Measurements from ENCODE around the gene SACS.
"Not testable (repeated sequence)": the region's sequence is repeated elsewhere in the genome, so short reads cannot be mapped to it uniquely, and the experiment has no call there.

SACS gene

GRCh38 chr13:23354520-23354919, 79.0 kb downstream of the SACS start:
- DNase-seq, result no peak

- no peak for DNase-seq
Observed at GRCh38 chr13:23352161-23352560, 81.3 kb downstream of the SACS start.

- no peak for DNase-seq
Observed at GRCh38 chr13:23350009-23350408, 83.5 kb downstream of the SACS start.

GRCh38 chr13:23349161-23349897, 84.2 kb downstream of the SACS start:
- DNase-seq, result no peak

GRCh38 chr13:23348262-23349127, 85.0 kb downstream of the SACS start:
- DNase-seq, result no peak

GRCh38 chr13:23347601-23348000, 85.9 kb downstream of the SACS start:
- DNase-seq, result no peak

GRCh38 chr13:23344931-23345595, 88.4 kb downstream of the SACS start:
- DNase-seq, result no peak

- DNase-seq, result no peak
Observed at GRCh38 chr13:23339225-23339624, 94.3 kb downstream of the SACS start.

GRCh38 chr13:23330356-23330755, 103.1 kb downstream of the SACS start:
- no peak for DNase-seq

- DNase-seq, result no peak
Observed at GRCh38 chr13:23325191-23325590, 108.3 kb downstream of the SACS start.

- DNase-seq, result no peak
Observed at GRCh38 chr13:23323946-23324709, 109.4 kb downstream of the SACS start.

- DNase-seq, result no peak
Observed at GRCh38 chr13:23322353-23323336, 110.9 kb downstream of the SACS start.

GRCh38 chr13:23321535-23322241, 111.8 kb downstream of the SACS start:
- DNase-seq, result no peak

- DNase-seq, result no peak
Observed at GRCh38 chr13:23320926-23321534, 112.5 kb downstream of the SACS start.

- no peak for DNase-seq
Observed at GRCh38 chr13:23319883-23320224, 113.6 kb downstream of the SACS start.

GRCh38 chr13:23314837-23315236, 118.7 kb downstream of the SACS start:
- not testable (repeated sequence) for DNase-seq

GRCh38 chr13:23292586-23292985, 140.9 kb downstream of the SACS start:
- DNase-seq, result no peak

- no peak for DNase-seq
Observed at GRCh38 chr13:23289917-23290357, 143.6 kb downstream of the SACS start.

GRCh38 chr13:23288995-23289394, 144.5 kb downstream of the SACS start:
- DNase-seq, result no peak

GRCh38 chr13:23288564-23288963, 144.9 kb downstream of the SACS start:
- no peak for DNase-seq

Measured in activated effector memory CD4-positive, alpha-beta T cell treated with anti-CD3 and anti-CD28 coated beads, Interleukin-2, amount 50 U/mL, for 16 hours (primary cell).